Loucy (cell line): ENCODE data around the gene SSH2.

Source experiments
- H2AFZ ChIP-seq: fragments of 200-600 bp; sonication (generic); 2 replicates; pipeline ENCODE4 v1.6.0; 2016; ENCODE audit warnings: antibody characterized with exemption, mild to moderate bottlenecking, low read length, moderate library complexity
- H3F3A ChIP-seq: fragments of 200-600 bp; 2 replicates; pipeline ENCODE4 v1.6.0; 2016; ENCODE audit warnings: antibody characterized with exemption, low read depth, mild to moderate bottlenecking
- H3K27me3 ChIP-seq: fragments of 200-600 bp; sonication (generic); 2 replicates; pipeline ENCODE4 v1.6.1; 2014; ENCODE audit warnings: low read length, mild to moderate bottlenecking; ENCODE audit not compliant: insufficient read depth, poor library complexity, severe bottlenecking
- H3K36me3 ChIP-seq: fragments of 200-600 bp; sonication (generic); 2 replicates; pipeline ENCODE4 v1.6.1; 2016; ENCODE audit warnings: low read length; ENCODE audit not compliant: insufficient read depth
- H3K4me1 ChIP-seq: fragments of 200-600 bp; sonication (generic); 2 replicates; pipeline ENCODE4 v1.5.1; 2014; ENCODE audit warnings: low read length, mild to moderate bottlenecking; ENCODE audit not compliant: insufficient read depth, poor library complexity, severe bottlenecking
- H3K4me2 ChIP-seq: fragments of 200-600 bp; sonication (generic); 2 replicates; pipeline ENCODE4 v1.6.0; 2014; ENCODE audit warnings: antibody characterized with exemption, low read length, low read depth, mild to moderate bottlenecking; ENCODE audit not compliant: poor library complexity, severe bottlenecking
- H3K4me3 ChIP-seq: fragments of 200-600 bp; sonication (generic); 2 replicates; pipeline ENCODE4 v1.5.1; 2014; ENCODE audit warnings: low read length, mild to moderate bottlenecking, mixed read lengths; ENCODE audit not compliant: poor library complexity, severe bottlenecking
- H3K79me2 ChIP-seq: fragments of 200-600 bp; sonication (generic); 2 replicates; pipeline ENCODE4 v1.6.1; 2014; ENCODE audit warnings: low read length; ENCODE audit not compliant: insufficient read depth
- H3K9ac ChIP-seq: fragments of 200-600 bp; sonication (generic); 2 replicates; pipeline ENCODE4 v1.6.0; 2014; ENCODE audit warnings: mild to moderate bottlenecking, low read depth, low read length, moderate library complexity; ENCODE audit not compliant: poor library complexity, severe bottlenecking
- H3K9me2 ChIP-seq: fragments of 200-600 bp; sonication (generic); replicated peaks from 2 replicates; pipeline ENCODE4 v1.6.1; 2016; ENCODE audit warnings: low read depth, low read length, mixed read lengths
- H3K9me3 ChIP-seq: fragments of 200-600 bp; sonication (generic); 2 replicates; pipeline ENCODE4 v1.6.1; 2014; ENCODE audit warnings: mild to moderate bottlenecking, antibody characterized with exemption, low read length, low read depth; ENCODE audit not compliant: insufficient read depth
- H4K20me1 ChIP-seq: fragments of 200-600 bp; sonication (generic); 2 replicates; pipeline ENCODE4 v1.6.0; 2014; ENCODE audit warnings: antibody characterized with exemption, low read length, mild to moderate bottlenecking; ENCODE audit not compliant: insufficient read depth, poor library complexity, severe bottlenecking
- EZH2phosphoT487 ChIP-seq: fragments of 200-600 bp; IDR thresholded peaks from 2 replicates; pipeline ENCODE4 v1.6.1; 2018; ENCODE audit warnings: antibody characterized with exemption, mild to moderate bottlenecking, moderate library complexity, borderline replicate concordance
- TF ChIP-seq, protein P1 (sequence below): fragments of 200-600 bp; sonication (generic); conservative IDR thresholded peaks from 2 replicates; pipeline ENCODE4 v1.5.1; 2014; ENCODE audit warnings: mild to moderate bottlenecking, antibody characterized with exemption, low read length

Gene SSH2

DNA sequence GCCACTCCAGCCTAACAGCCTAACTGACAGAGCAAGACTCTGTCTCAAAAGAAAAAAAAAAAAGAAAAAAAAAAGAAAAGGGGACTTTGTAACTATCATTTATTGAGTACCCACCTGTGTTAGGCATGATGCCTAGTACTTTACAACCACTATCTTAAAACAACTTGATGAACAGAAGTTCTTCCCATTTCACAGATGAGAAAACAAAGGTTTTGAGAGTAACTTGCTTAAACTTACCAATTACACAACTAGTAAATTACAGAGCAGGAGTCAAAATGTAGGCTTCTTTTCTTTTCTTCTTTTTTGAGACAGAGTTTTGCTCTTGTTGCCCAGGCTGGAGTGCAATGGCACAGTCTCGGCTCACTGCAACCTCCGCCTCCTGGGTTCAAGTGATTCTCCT is 210.6 kb downstream of the SSH2 start:
- Histone ChIP-seq H3K4me3 (no peak overlapping the region), H3K79me2 (peaks cover 39% of the 10 kb centered on the region), H2AFZ (no peak overlapping the region), H3K9me3 (no peaks in the 10 kb centered on the region), H3F3A (no peaks in the 10 kb centered on the region; the same call in 1 of the 2 replicates), H3K9ac (no peak overlapping the region), H3K36me3 (no peaks in the 10 kb centered on the region), H3K27me3 (no peaks in the 10 kb centered on the region), H4K20me1 (no peaks in the 10 kb centered on the region), H3K4me1 (peaks cover 37% of the 10 kb centered on the region), H3K4me2 (no peak overlapping the region), H3K9me2 (no peaks in the 10 kb centered on the region)
- TF ChIP-seq, protein P1, sequence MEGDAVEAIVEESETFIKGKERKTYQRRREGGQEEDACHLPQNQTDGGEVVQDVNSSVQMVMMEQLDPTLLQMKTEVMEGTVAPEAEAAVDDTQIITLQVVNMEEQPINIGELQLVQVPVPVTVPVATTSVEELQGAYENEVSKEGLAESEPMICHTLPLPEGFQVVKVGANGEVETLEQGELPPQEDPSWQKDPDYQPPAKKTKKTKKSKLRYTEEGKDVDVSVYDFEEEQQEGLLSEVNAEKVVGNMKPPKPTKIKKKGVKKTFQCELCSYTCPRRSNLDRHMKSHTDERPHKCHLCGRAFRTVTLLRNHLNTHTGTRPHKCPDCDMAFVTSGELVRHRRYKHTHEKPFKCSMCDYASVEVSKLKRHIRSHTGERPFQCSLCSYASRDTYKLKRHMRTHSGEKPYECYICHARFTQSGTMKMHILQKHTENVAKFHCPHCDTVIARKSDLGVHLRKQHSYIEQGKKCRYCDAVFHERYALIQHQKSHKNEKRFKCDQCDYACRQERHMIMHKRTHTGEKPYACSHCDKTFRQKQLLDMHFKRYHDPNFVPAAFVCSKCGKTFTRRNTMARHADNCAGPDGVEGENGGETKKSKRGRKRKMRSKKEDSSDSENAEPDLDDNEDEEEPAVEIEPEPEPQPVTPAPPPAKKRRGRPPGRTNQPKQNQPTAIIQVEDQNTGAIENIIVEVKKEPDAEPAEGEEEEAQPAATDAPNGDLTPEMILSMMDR: no peak
- no peak for TF ChIP-seq EZH2phosphoT487

DNA sequence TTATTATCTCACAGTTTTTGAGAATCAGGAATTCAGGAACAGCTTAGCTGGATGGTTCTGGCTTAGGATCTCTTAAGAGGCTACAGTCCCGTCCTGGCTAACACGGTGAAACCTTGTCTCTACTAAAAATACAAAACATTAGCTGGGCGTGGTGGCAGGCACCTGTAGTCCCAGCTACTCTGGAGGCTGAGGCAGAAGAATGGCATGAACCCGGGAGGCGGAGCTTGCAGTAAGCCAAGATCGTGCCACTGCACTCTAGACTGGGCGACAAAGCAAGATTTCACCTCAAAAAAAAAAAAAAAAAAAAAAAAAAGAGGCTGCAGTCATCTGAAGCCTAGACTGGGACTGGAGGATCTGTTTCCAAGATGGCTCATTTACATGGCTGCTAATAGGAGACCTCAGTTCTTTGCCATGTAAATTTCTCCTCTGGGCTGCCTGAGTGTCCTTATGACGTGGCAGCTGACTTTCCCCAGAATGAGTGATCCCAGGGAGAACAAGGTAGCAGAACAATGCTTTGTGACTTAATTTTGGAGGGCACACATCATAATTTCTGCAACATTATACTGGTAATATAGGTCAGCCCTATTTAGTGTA is 211.5 kb downstream of the SSH2 start:
- no peak overlapping the region for H3K9ac ChIP-seq
- H3K4me2 ChIP-seq: no peak overlapping the region
- H3K9me2 ChIP-seq: no peaks in the 10 kb centered on the region
- no peak overlapping the region for H2AFZ ChIP-seq
- H3K79me2 ChIP-seq: peaks cover 39% of the 10 kb centered on the region
- peaks cover 30% of the 10 kb centered on the region for H3K4me1 ChIP-seq
- no peaks in the 10 kb centered on the region for H3K36me3 ChIP-seq
- H3F3A ChIP-seq: no peaks in the 10 kb centered on the region; the same call in 1 of the 2 replicates
- no peaks in the 10 kb centered on the region for H4K20me1 ChIP-seq
- H3K4me3 ChIP-seq: no peak overlapping the region
- TF ChIP-seq, protein P1: no peak
- no peak for TF ChIP-seq EZH2phosphoT487
- no peaks in the 10 kb centered on the region for H3K9me3 ChIP-seq
- no peaks in the 10 kb centered on the region for H3K27me3 ChIP-seq

DNA sequence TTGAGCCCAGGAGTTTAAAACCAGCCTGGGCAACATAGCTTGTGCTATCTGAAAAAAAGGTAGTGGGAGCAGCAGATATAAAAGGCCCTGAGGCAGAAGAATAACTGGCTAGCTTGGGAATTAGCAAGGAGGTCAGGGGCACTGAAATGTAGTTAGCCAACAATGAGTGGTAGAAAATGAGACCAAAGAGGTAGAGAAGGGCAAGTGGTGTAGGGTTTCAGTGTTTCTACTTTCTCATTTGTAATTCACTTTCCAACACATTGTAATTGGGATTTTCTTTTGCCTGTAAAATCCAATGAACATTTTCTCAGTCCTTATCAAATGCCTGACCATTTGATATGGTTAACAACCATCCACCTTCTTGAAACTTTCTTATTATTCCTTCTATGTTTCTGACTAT is 212.2 kb downstream of the SSH2 start:
- Histone ChIP-seq H3K4me2 (no peak overlapping the region), H3K9ac (no peak overlapping the region), H3K4me3 (no peak overlapping the region), H3K4me1 (peaks cover 23% of the 10 kb centered on the region), H3K9me3 (no peaks in the 10 kb centered on the region), H3K9me2 (no peaks in the 10 kb centered on the region), H3K79me2 (peaks cover 34% of the 10 kb centered on the region), H2AFZ (no peak overlapping the region), H4K20me1 (no peaks in the 10 kb centered on the region), H3F3A (no peaks in the 10 kb centered on the region; the same call in 1 of the 2 replicates), H3K27me3 (no peaks in the 10 kb centered on the region), H3K36me3 (no peaks in the 10 kb centered on the region)
- TF ChIP-seq, protein P1: no peak
- TF ChIP-seq EZH2phosphoT487: no peak
